ENCODE results near the gene TBC1D2. TPM values are rescaled to one million over a fixed set of nuclear protein-coding genes. Genes with fewer than 3 reads are reported as not detected.

TBC1D2 gene
- total and polyA plus RNA-seq, 2 of the 13 experiments (the other 11 are each of a cell fraction or from before 2014, with no cell fraction given): 2.0 to 2.8 TPM

DNA sequence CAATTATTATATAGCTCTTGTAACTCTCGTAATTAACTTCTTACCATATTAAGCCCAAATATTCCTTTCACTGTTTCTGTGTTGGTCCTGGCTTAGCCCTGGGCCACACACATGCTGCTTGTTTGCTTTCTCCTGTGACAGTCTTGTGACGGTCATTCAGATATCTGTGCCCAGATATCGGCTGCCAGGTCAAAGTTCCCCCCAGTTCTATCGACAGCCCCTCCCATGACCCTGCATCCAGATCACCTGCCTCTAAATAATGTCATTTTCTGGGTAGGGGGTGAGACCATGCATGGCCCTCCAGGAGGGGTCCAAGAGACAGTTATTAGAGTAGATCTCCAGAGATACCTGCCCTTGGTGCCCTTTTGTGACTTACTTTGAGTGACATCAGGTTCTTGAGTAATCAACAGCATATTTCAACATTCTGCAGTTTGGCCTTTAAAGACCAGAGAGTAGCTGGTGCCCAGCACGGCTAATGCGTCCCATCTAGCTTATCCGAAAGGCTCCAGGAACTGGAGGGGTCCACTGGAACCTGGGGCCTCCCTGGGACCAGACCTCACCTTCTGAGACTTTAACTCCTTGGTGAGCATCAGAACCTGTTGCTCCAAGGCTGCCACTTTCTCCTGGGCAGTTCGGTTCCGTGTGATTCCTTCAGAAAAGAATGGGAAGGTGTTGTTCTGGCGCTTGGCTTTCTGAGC, 26.9 kb downstream of the TBC1D2 start (continued):
- TF ChIP-seq, protein P1, sequence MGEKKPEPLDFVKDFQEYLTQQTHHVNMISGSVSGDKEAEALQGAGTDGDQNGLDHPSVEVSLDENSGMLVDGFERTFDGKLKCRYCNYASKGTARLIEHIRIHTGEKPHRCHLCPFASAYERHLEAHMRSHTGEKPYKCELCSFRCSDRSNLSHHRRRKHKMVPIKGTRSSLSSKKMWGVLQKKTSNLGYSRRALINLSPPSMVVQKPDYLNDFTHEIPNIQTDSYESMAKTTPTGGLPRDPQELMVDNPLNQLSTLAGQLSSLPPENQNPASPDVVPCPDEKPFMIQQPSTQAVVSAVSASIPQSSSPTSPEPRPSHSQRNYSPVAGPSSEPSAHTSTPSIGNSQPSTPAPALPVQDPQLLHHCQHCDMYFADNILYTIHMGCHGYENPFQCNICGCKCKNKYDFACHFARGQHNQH (CRISPR knock-in tag; IDR thresholded peaks at IDR 0.05): no peak; the same call in 1 of the 2 replicates
- TF ChIP-seq, protein P2, sequence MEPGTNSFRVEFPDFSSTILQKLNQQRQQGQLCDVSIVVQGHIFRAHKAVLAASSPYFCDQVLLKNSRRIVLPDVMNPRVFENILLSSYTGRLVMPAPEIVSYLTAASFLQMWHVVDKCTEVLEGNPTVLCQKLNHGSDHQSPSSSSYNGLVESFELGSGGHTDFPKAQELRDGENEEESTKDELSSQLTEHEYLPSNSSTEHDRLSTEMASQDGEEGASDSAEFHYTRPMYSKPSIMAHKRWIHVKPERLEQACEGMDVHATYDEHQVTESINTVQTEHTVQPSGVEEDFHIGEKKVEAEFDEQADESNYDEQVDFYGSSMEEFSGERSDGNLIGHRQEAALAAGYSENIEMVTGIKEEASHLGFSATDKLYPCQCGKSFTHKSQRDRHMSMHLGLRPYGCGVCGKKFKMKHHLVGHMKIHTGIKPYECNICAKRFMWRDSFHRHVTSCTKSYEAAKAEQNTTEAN (CRISPR knock-in tag; conservative IDR thresholded peaks at IDR 0.05): 0 out of 2 replicates have a peak, but pooled peaks have one; percentile 17
- TF ChIP-seq JUN (CRISPR knock-in tag; IDR thresholded peaks at IDR 0.05) (peak; percentile 27; the same call in 1 of the 2 replicates), ZNF672 (CRISPR knock-in tag; IDR thresholded peaks at IDR 0.05) (no peak), ZNF83 (CRISPR knock-in tag; IDR thresholded peaks at IDR 0.05; ENCODE audit: borderline replicate concordance) (no peak), KMT2A (CRISPR knock-in tag; IDR thresholded peaks at IDR 0.05) (no peak), SP2 (CRISPR knock-in tag; IDR thresholded peaks at IDR 0.05) (no peak), ZNF788 (CRISPR knock-in tag; IDR thresholded peaks at IDR 0.05; ENCODE audit: borderline replicate concordance) (no peak; the same call in 1 of the 2 replicates), ZNF367 (CRISPR knock-in tag; IDR thresholded peaks at IDR 0.05; ENCODE audit: borderline replicate concordance) (no peak), ZNF557 (CRISPR knock-in tag; IDR thresholded peaks at IDR 0.05) (no peak), ZNF850 (CRISPR knock-in tag; conservative IDR thresholded peaks at IDR 0.05) (no peak), PHB2 (IDR thresholded peaks at IDR 0.05; ENCODE audit: partially characterized antibody) (no peak), ZNF432 (CRISPR knock-in tag; IDR thresholded peaks at IDR 0.05; ENCODE audit: borderline replicate concordance) (no peak), SATB2 (CRISPR knock-in tag; IDR thresholded peaks at IDR 0.05) (no peak), ISL2 (CRISPR knock-in tag; IDR thresholded peaks at IDR 0.05) (no peak), PLRG1 (conservative IDR thresholded peaks at IDR 0.05) (no peak), ZBTB7A (CRISPR knock-in tag; IDR thresholded peaks at IDR 0.05) (no peak), NAIF1 (CRISPR knock-in tag; IDR thresholded peaks at IDR 0.05; ENCODE audit: borderline replicate concordance) (no peak), PITX1 (CRISPR knock-in tag; IDR thresholded peaks at IDR 0.05) (no peak), FOXA3 (CRISPR knock-in tag; IDR thresholded peaks at IDR 0.05) (peak; percentile 51; the same call in 1 of the 2 replicates), ZBTB8A (CRISPR knock-in tag; IDR thresholded peaks at IDR 0.05; ENCODE audit: borderline replicate concordance, low read depth) (no peak)
- TF ChIP-seq, protein P3, sequence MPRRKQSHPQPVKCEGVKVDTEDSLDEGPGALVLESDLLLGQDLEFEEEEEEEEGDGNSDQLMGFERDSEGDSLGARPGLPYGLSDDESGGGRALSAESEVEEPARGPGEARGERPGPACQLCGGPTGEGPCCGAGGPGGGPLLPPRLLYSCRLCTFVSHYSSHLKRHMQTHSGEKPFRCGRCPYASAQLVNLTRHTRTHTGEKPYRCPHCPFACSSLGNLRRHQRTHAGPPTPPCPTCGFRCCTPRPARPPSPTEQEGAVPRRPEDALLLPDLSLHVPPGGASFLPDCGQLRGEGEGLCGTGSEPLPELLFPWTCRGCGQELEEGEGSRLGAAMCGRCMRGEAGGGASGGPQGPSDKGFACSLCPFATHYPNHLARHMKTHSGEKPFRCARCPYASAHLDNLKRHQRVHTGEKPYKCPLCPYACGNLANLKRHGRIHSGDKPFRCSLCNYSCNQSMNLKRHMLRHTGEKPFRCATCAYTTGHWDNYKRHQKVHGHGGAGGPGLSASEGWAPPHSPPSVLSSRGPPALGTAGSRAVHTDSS (CRISPR knock-in tag; conservative IDR thresholded peaks at IDR 0.05): no peak
- TF ChIP-seq, protein P4, sequence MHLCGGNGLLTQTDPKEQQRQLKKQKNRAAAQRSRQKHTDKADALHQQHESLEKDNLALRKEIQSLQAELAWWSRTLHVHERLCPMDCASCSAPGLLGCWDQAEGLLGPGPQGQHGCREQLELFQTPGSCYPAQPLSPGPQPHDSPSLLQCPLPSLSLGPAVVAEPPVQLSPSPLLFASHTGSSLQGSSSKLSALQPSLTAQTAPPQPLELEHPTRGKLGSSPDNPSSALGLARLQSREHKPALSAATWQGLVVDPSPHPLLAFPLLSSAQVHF (CRISPR knock-in tag; IDR thresholded peaks at IDR 0.05): no peak

All from HepG2 (cell line).